ENCODE data around the gene NEMF. TPM values are rescaled to one million over a fixed set of nuclear protein-coding genes. Genes with fewer than 3 reads are reported as not detected.
"Not testable (repeated sequence)": the region's sequence is repeated elsewhere in the genome, so short reads cannot be mapped to it uniquely, and the experiment has no call there.

NEMF gene
- total RNA-seq, 1 donor from 2014 or later, result 72.9 TPM

- DNase-seq (ENCODE audit: low read depth), result no peak
Observed at GRCh38 chr14:49880267-49881064, 27.9 kb upstream of the NEMF start.

- peak; percentile 56 for DNase-seq (ENCODE audit: low read depth)
Observed at GRCh38 chr14:49879646-49880204, 27.1 kb upstream of the NEMF start.

GRCh38 chr14:49876563-49877127, 24.1 kb upstream of the NEMF start:
- no peak for DNase-seq (ENCODE audit: low read depth)

- DNase-seq (ENCODE audit: low read depth), result no peak
Observed at GRCh38 chr14:49875640-49876198, 23.1 kb upstream of the NEMF start.

GRCh38 chr14:49873548-49873947, 21.0 kb upstream of the NEMF start:
- DNase-seq (ENCODE audit: low read depth), result not testable (repeated sequence)

- DNase-seq (ENCODE audit: low read depth), result no peak
Observed at GRCh38 chr14:49870908-49871307, 18.3 kb upstream of the NEMF start.

- no peak for DNase-seq (ENCODE audit: low read depth)
Observed at GRCh38 chr14:49868720-49869114, 16.1 kb upstream of the NEMF start.

GRCh38 chr14:49867831-49868719, 15.5 kb upstream of the NEMF start:
- peak; percentile 94 for DNase-seq (ENCODE audit: low read depth)

- peak; percentile 77 for DNase-seq (ENCODE audit: low read depth)
Observed at GRCh38 chr14:49865431-49865859, 12.9 kb upstream of the NEMF start.

- no peak for DNase-seq (ENCODE audit: low read depth)
Observed at GRCh38 chr14:49863487-49864281, 11.1 kb upstream of the NEMF start.

GRCh38 chr14:49862089-49862673, 9.6 kb upstream of the NEMF start:
- DNase-seq (ENCODE audit: low read depth), result peak; percentile 89

GRCh38 chr14:49861699-49862088, 9.1 kb upstream of the NEMF start:
- DNase-seq (ENCODE audit: low read depth), result peak; percentile 84

- DNase-seq (ENCODE audit: low read depth), result no peak
Observed at GRCh38 chr14:49860988-49861698, 8.6 kb upstream of the NEMF start.

GRCh38 chr14:49858383-49858782, 5.8 kb upstream of the NEMF start:
- no peak for DNase-seq (ENCODE audit: low read depth)

GRCh38 chr14:49857427-49858003, 4.9 kb upstream of the NEMF start:
- DNase-seq (ENCODE audit: low read depth), result peak; percentile 48

GRCh38 chr14:49853572-49854375, 1.2 kb upstream of the NEMF start:
- peak; percentile 76 for DNase-seq (ENCODE audit: low read depth)

GRCh38 chr14:49853158-49853477, 530 bp upstream of the NEMF start:
- DNase-seq (ENCODE audit: low read depth), result no peak

GRCh38 chr14:49851813-49852212, 775 bp downstream of the NEMF start:
- DNase-seq (ENCODE audit: low read depth), result no peak
